CD4-positive, alpha-beta T cell (primary cell): ENCODE measurements around the gene CDH4. TPM values are rescaled to one million over a fixed set of nuclear protein-coding genes. Genes with fewer than 3 reads are reported as not detected.

ENCODE experiments used
- ATAC-seq: fragments of 200-7000 bp; cut with Tn5 transposase; one replicate; pipeline ENCODE4 v1.10.0; 2022; ENCODE audit warnings: mild to moderate bottlenecking; ENCODE audit not compliant: poor library complexity
- CTCF ChIA-PET: fragments of 350-600 bp; sonication (Branson Sonifier 250); formaldehyde crosslinking; loops from one replicate; lab custom pipeline; 2021; ENCODE audit warnings: antibody characterized with exemption, inconsistent platforms; lab: Charles Lee
- POLR2A ChIA-PET: fragments of 350-600 bp; sonication (Branson Sonifier 250); formaldehyde crosslinking; loops from one replicate; lab custom pipeline; 2021; ENCODE audit warnings: antibody characterized with exemption, inconsistent platforms; lab: Charles Lee
- DNase-seq, 14 experiments: peaks; one replicate each; pipeline ENCODE4 v3.0.0-alpha.2; 2013 to 2020; ENCODE audit warnings: mixed read lengths in 2 of 14
- H3K27ac ChIP-seq, 2 donors: one replicate each; pipeline versions ENCODE4 v1.5.1 to v1.7.0; 2013; ENCODE audit warnings: low read length in 2 of 2, low read depth in 1 of 2, mild to moderate bottlenecking in 1 of 2
- H3K27me3 ChIP-seq, 2 experiments: 1 replicate in 1 of 2; 2 replicates in 1 of 2; pipeline versions ENCODE4 v1.6.1 to v1.7.0; 2013; ENCODE audit warnings: low read length in 2 of 2, control low read depth in 1 of 2, mild to moderate bottlenecking in 1 of 2, moderate library complexity in 1 of 2; ENCODE audit not compliant: insufficient read depth in 2 of 2, control insufficient read depth in 1 of 2
- H3K36me3 ChIP-seq: one replicate; pipeline ENCODE4 v1.6.1; 2013; ENCODE audit warnings: low read length, control low read depth; ENCODE audit not compliant: insufficient read depth
- H3K4me1 ChIP-seq: one replicate; pipeline ENCODE4 v1.6.1; 2013; ENCODE audit warnings: low read length, control low read depth; ENCODE audit not compliant: insufficient read depth
- H3K4me3 ChIP-seq: one replicate; pipeline ENCODE4 v1.5.1; 2013; ENCODE audit warnings: mild to moderate bottlenecking, low read length, moderate library complexity
- H3K9me3 ChIP-seq, 2 experiments: 1 replicate in 1 of 2; 2 replicates in 1 of 2; pipeline versions ENCODE4 v1.6.1 to v1.7.0; 2013; ENCODE audit warnings: low read length in 2 of 2, mild to moderate bottlenecking in 2 of 2, control low read depth in 1 of 2, moderate library complexity in 1 of 2; ENCODE audit not compliant: control insufficient read depth in 1 of 2, insufficient read depth in 1 of 2
- H3K27ac Mint-ChIP-seq: one replicate; pipeline ENCODE4 v1.8.0; 2020; ENCODE audit warnings: mixed read lengths
- H3K27me3 Mint-ChIP-seq: one replicate; pipeline ENCODE4 v1.8.0; 2021; ENCODE audit warnings: mixed read lengths
- H3K36me3 Mint-ChIP-seq: one replicate; pipeline ENCODE4 v1.8.0; 2021; ENCODE audit warnings: low read depth, mixed read lengths
- H3K4me1 Mint-ChIP-seq: one replicate; pipeline ENCODE4 v1.8.0; 2021; ENCODE audit warnings: low read depth, mixed read lengths
- H3K4me3 Mint-ChIP-seq: one replicate; pipeline ENCODE4 v1.8.0; 2020; ENCODE audit warnings: mild to moderate bottlenecking, mixed read lengths
- H3K9me3 Mint-ChIP-seq: one replicate; pipeline ENCODE4 v1.8.0; 2020; ENCODE audit warnings: mixed read lengths
- CTCF ChIP-seq: fragments of 200-600 bp; IDR thresholded peaks from one replicate; pipeline ENCODE4 v1.8.0; 2022; ENCODE audit warnings: antibody characterized with exemption, mild to moderate bottlenecking
- intact Hi-C, 2 experiments: fragments of 100-400 bp; cut with DNase I in 1 of 2; cut with micrococcal nuclease in 1 of 2; formaldehyde crosslinking; loops; one replicate each; pipeline versions ENCODE4 v1.15.1 to v1.9.0; 2023 to 2025; cut with DNase I, micrococcal nuclease
- total RNA-seq, 174 experiments: library from RNA in 2 of 174; stranded (reverse) in 2 of 174; gene quantifications; one replicate each; pipeline ENCODE4 v1.2.3 and lab custom pipeline; 2021 to 2026

CDH4 gene
- total RNA-seq, 2 experiments from 2014 or later, result 0.11 TPM

GRCh38 chr20:61640131-61640870 is 388.2 kb downstream of the CDH4 start:
- H3K4me1 Mint-ChIP-seq, result no peaks in the 10 kb centered on the region
- ATAC-seq (no peak), DNase-seq (no peak)
- ChIA-PET POLR2A (no interaction called here), CTCF (no interaction called here)
- H3K36me3 Mint-ChIP-seq, result no peaks in the 10 kb centered on the region
- no peak overlapping the region for H3K27ac ChIP-seq
- H3K4me1 ChIP-seq, result no peaks in the 10 kb centered on the region
- H3K27me3 Mint-ChIP-seq, result no peaks in the 10 kb centered on the region
- no peak overlapping the region for H3K4me3 Mint-ChIP-seq
- no peaks in the 10 kb centered on the region for H3K27me3 ChIP-seq
- peaks cover 0 to 24% of the 10 kb centered on the region in 2 experiments for H3K9me3 ChIP-seq
- no peaks in the 10 kb centered on the region for H3K36me3 ChIP-seq
- intact Hi-C loops, result no loop called here
- no peak overlapping the region for H3K27ac Mint-ChIP-seq
- H3K4me3 ChIP-seq, result no peak overlapping the region
- H3K9me3 Mint-ChIP-seq, result no peaks in the 10 kb centered on the region
- no peak for TF ChIP-seq CTCF

- Histone ChIP-seq H3K27me3 (no peaks in the 10 kb centered on the region), H3K4me1 (no peaks in the 10 kb centered on the region), H3K9me3 (peaks cover 0 to 18% of the 10 kb centered on the region in 2 experiments), H3K27ac (no peak overlapping the region), H3K4me3 (no peak overlapping the region), H3K36me3 (no peaks in the 10 kb centered on the region)
- Mint-ChIP-seq H3K36me3 (no peaks in the 10 kb centered on the region), H3K4me1 (no peaks in the 10 kb centered on the region), H3K4me3 (no peak overlapping the region), H3K27me3 (no peaks in the 10 kb centered on the region), H3K9me3 (no peaks in the 10 kb centered on the region), H3K27ac (no peak overlapping the region)
- intact Hi-C loops, result no loop called here
- ChIA-PET CTCF (no interaction called here), POLR2A (no interaction called here)
- TF ChIP-seq CTCF, result no peak
- ATAC-seq (no peak), DNase-seq (no peak)
These were observed 388.8 kb downstream of the CDH4 start for GRCh38 chr20:61640871-61641245.

- intact Hi-C loops, result no loop called here
These were observed 391.8 kb downstream of the CDH4 start for GRCh38 chr20:61643656-61644377.

More at GRCh38 chr20:61643656-61644377, 391.8 kb downstream of the CDH4 start:
- H3K27ac Mint-ChIP-seq, result no peak overlapping the region
- H3K4me3 Mint-ChIP-seq, result no peak overlapping the region
- H3K4me1 Mint-ChIP-seq, result no peaks in the 10 kb centered on the region
- Histone ChIP-seq H3K27me3 (no peaks in the 10 kb centered on the region), H3K4me3 (no peak overlapping the region), H3K4me1 (no peaks in the 10 kb centered on the region), H3K9me3 (peaks cover 0 to 10% of the 10 kb centered on the region in 2 experiments), H3K36me3 (no peaks in the 10 kb centered on the region), H3K27ac (no peak overlapping the region)
- H3K27me3 Mint-ChIP-seq, result no peaks in the 10 kb centered on the region
- DNase-seq (no peak), ATAC-seq (no peak)
- ChIA-PET CTCF (no interaction called here), POLR2A (no interaction called here)
- TF ChIP-seq CTCF, result no peak
- no peaks in the 10 kb centered on the region for H3K36me3 Mint-ChIP-seq
- no peaks in the 10 kb centered on the region for H3K9me3 Mint-ChIP-seq
